HG03039 (cell line): ENCODE data around the gene OSBPL2.

Experiments
- ATAC-seq: cut with Tn5 transposase; IDR thresholded peaks from one replicate; pipeline ENCODE4 v1.9.1; 2021; ENCODE audit warnings: mild to moderate bottlenecking, moderate library complexity; ENCODE audit not compliant: unreplicated experiment

OSBPL2 gene

DNA sequence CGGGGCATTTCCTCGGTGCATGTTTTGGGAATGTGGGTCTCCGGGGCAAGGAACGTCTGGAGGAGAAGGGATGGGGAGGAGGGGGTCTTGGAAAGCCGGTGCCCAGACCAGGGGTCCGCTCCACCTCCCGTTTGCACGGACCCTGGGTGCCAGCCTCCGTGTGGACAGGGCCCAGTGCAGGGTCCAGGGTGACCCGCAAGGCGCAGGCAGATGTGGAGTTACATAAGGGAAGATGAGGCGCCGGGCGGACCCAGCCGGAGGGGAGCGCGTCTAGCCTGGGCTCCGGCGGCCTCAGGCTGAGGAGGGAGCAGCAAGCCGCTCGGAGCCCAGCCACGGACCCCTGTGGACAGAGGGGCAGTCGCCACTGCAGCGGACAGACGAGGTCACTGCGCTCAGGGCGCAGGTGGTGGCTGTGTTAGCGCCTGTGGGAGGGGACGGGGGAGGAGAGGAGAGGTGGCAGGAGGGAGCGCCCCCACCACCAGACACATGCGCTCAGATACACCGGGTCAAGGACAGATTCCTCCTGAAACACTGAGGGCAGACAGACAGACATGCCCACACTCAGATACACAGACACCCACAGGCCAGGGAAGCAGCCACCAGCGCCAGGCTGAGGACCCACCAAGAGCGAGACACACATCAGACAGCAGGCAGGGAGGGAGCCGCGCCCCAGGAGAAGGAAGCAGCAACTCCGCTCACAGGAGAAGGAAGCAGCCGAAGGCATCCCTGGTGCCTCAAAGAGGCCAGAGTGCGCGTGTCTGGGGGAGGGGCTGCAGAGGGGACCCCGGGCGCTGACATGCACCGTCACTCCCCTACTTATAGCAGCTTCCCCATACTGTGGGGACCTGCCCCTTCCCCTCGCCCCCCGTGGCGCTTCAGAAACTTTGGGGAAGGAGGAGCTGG lies 17.4 kb upstream of the OSBPL2 start:
- ATAC-seq = no peak

DNA sequence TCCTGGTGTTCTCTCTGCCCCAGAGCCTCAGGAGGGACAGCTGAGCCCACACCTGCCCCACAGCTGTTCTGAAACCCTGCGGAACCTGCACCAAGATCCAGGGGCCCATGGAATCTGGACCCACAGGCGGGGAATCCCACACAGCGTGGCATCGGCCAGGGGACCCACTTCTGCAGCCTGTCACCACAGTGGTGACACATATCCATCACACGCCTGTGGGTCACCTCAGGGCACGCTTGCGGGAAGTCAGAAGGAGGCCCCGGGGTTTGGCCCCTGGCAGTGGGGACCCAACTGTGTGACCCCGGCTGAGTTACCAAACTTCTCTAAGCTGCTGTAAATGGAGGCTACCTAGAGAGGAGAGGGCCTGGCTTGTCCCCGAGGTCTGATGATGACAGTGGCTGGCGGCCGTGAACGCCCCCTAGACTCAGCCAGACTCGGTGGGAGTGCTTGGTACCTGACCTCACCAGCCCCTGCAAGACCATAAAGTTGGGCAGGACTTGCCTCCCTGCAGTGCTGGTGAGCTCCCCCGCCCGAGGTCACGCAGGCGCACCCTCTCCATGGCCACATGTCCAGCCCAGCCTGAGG lies 16.0 kb upstream of the OSBPL2 start:
- ATAC-seq = no peak

DNA sequence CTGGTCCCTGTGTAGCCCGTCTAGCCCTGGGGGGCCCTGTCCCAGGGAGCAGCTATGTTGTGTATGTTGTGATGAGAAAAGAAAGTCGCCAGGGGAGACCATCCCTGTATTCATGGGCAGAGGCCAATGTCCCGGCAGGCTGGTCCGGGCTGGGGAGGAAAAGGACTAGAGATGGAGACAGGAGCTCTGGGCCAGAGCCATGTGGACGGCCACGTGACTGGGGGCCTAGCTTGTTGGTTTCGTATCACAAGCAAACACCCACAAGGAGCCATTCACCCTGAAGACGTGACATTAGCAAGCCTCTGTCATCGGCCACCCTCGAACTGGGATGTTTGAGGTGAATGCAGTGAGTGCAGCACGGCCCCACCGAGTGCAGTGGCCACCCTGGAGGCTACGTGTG lies 15.3 kb upstream of the OSBPL2 start:
- no peak for ATAC-seq

DNA sequence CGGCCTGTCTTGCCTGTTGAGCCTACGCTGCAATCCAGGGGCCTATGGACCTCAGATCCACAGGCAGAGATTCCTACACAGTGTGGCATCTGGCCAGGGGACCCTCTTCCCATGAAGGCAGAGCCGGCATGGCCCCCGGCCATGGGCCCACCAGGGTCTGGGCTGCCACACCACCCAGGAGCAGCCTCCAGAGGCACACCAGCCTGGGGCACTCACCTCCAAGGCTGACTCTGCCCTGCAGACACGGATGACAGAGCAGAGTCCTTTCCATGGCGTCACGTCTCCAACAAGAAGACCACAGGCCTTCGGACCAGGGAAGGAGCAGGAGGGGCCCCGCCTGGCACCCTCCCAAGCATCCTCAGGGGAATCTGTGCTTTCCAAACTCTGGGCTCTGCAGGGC lies 14.8 kb upstream of the OSBPL2 start:
- ATAC-seq = no peak

DNA sequence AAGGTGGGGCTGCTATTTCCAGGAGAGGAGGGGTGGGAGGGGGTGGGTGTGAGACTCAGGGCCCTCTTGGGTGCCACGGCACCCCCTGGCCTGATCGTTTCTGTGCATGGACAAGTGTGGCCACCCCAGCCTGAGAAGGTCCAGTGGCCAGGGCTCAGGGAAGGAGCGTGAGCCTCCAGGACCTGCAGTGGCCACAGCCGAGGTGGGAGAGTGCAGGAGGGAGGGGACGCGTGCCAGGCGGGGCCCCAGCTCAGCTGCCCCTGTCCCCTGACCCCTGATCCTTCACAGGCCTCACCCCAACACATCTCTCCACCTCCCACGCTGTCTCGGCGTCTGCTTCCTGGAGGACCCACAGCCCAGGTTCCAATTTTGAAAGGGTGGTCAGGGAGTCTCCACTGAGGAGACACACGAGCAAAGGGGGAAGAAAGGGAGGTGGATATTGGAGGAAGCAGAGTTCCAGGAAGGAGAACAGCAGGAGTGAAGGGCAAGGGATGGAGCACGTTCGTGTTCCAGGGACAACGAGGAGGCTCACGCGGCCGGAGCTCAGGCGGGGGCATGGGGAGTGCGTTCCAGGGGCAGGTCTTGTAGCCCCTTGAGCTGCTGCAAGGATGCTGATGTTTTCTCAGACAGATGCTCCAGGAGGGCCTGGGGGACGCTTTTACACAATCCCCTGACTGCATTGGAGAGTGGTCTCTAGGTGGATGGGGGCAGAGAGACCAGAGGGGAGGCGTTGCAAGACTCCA lies 14.0 kb upstream of the OSBPL2 start:
- no peak for ATAC-seq

DNA sequence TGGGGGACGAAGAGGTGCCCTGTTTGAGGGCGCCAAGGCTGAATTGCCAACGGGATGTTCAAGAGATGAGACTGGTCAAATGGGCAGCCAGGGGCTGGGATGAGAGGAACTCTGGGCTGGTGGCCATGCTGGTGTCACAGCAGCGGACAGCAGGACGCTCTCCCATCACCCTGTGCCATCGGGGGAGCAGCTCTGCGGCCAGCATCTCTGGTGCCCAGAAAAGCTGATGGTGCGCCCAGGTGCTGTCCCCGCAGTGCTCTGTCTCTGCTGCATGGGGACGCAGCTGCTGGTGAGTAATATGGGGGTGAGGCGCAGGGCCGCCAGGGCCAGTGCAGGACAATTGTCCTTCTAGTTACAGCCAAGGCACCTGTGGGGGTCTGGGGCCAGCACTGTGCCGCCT lies 13.3 kb upstream of the OSBPL2 start:
- ATAC-seq = no peak

DNA sequence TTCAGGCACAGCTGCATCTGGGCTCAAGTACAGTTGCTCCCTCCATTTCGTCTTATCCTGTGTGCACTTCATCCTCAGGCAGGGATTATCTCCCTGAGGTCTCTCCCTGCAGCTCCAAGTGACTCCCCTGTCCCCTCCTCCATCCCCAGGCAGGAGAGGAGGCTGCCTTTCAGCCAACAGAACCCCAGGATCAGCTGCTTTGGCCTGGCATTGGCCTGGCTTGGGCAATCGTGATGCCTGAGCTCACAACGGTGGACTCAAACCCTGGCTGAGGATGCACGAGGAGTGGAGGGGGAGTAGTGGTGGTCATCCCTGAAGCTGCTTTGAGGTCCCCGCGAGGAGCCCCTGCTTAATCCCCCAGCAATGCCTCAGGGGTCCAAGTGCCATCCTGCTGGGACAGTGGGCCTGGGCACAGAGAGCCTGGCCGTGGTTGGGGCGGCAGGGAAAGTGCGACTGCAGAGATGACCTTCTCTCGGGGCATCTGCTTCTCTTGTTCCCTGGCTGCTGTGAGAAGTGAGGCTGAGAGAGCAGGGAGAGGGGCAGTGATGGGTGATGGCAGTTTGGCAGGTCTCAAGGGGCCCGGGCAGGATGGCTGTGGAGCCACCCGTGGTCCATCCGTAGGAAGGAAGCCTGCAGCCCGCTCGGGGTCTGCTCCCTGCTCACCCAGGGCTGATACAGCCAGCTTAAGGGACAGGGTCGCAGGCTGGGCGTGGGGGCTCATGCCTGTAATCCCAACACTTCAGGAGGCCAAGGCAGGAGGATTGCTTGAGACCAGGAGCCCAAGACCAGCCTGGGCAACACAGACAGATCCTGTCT lies 12.3 kb upstream of the OSBPL2 start:
- ATAC-seq = no peak

DNA sequence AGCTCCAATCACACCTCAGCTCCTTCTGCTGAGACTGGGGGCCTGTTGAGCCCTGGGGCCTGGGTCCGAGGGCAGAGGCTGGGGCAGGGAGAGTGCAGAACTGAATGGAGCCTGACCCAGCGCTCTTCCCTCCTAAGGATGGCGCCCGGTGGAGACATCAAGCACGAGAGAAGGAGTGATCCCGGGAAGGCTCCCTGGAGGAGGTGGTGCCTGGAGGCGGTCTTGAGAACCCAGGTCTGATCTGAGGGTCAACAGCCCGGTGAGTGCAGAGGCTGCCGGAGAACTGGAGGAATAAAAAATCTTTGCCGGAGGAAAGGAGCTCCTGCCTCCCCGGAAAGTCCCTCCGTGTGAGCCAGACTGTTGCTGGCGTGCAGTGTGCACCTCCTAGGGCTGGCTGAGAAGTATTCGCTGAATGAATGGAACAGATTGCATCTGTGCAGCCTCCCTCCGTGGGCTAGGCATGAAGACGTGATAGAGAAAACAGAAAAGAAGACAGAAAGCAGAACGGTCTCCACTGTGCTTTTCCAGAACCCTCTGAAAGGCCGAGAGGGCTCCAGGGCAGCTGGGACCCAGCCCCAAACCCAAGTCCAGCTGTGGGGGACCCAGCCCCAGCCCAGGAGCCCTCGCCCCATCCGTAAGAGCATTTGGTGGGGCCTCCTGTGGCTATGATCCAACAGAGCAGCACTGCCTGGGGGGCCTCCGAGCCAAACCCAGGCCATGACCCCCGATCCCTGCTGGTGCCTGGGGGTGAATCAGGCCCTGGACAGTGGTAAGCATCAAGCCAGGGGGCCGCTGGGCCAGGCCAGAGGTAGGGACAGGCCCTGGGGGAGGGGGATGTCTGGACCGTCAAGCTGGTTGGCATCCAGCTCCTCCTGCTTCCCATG lies 11.4 kb upstream of the OSBPL2 start:
- ATAC-seq = no peak

DNA sequence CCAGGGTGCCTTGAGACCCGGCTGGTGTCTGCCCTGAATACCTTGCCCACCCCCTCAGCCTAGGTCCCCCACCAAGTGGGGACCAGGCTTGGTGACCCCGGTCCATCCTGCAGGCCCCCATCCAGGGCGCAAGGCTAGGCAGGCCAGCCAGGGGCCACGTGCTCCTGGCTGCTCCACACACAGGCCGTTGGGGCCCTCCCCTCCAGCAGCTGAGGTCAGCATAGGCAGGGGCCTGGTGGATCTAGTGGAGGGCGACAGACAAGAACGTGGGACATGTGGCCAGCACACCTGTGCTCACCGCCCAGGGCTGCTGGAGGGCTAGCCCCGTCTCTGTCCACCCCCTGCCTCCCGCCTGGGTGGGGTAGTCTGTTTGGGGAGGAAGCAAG lies 10.7 kb upstream of the OSBPL2 start:
- ATAC-seq = no peak

DNA sequence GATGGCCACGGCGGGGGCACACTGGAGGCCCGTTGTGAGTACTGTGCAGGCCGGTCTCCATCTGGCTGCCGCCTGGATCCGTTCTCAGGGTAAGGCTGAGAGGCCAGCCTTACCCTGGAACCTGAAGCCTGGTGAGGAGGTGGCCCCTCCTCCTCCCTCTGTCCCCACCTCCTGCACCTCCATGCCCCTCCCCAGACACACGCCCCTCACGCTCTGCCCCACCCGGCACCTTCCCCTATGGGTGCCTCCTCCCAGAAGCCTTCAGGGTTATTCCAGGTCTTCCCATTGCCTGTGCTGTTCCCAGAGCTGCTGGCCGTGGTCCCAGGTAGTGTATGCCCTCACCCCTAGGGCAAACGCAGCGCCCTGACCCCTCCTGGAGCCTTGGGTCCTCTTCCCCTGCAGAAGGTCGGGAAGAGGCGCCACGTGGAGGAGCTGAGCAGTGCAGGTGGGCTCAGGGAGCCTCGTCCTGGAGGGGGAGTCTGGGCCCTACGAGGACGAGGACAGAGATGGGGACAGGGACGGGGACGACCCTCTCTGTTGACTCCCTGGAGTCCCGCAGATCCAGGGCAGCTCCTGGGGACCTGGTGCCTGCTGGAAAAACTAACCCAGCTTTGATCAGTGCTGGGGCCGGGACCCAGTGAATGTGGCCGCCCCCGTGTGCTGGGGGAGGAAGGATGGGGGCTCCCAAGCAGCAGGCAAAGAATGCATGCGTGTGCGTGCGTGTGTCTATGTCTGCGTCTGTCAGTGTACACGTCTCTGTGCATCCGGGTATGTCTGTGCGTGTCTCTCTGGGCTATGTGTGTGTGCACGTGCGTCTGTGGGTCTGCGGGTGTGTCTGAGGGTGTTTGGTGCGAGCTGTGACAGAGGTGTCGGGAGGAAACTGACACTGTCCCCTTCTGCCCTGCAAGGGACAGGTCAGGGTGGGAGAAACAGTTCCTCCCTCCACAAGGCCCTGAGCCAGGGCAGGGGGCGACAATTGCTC lies 10.1 kb upstream of the OSBPL2 start:
- no peak for ATAC-seq

DNA sequence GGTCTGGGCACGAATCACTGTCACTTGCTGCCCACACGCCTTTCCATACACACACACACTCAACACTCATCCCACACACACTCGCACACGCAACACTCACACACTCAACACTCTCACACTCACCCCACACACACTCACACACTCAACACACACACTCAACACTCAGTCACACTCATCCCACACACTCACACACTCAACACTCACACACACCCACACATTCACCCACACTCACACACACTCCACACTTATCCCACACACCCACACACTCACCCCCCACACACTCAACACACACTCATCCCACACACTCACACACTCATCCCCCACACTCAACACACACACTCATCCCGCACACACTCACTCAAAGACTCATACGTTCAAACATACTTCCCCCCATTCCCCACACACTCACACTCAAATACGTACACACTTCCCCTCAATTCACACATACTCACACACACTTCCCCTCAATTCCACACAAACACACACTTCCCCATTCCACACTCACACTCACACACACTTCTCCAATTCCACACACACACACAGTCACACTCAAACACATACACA lies 9.3 kb upstream of the OSBPL2 start:
- ATAC-seq = no peak

DNA sequence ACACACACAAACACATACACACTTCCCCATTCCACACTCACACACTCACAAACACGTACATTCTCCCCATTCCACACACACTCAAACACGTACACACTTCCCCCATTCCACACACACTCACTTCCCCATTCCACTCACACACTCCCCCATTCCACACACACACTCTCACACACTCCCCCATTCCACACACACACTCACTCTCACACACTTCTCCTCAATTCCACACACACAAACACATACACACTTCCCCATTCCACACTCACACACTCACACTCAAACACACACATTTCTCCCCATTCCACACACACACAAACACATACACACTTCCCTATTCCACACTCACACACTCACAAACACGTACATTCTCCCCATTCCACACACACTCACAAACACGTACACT lies 8.7 kb upstream of the OSBPL2 start:
- no peak for ATAC-seq

DNA sequence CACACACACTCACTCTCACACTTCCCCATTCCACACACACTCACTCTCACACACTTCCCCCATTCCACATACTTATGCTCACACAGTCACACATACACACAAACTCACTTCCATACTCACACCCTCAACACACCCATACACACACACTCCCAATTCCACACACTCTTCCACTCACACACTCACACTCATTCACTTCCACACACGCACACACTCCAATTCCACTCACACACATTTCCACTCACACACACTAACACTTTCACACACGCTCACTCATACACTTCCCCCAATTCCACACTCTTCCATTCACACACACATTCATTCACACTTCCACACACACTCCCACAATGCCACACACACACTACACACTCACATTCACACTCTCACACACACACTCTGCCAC lies 8.0 kb upstream of the OSBPL2 start:
- ATAC-seq = no peak

DNA sequence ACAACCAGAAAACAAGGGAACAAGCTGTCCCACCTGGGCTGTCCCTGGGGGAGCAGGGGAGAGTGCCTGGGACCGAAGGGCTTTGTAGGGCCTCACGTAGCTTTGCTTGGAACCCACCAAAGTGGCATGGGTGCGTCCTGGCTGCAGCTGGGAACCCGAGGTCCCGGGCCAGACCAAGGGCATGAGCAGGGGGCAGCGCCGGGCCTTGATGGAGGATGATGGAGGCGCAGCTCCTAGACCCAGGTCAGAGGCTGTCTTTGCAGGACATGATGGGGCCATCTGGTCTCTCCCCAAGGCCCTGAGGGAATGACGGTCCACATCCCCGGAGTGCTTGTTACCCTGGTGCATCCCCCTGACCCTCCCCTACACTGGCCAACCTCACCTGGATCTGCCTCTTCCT lies 7.6 kb upstream of the OSBPL2 start:
- no peak for ATAC-seq

DNA sequence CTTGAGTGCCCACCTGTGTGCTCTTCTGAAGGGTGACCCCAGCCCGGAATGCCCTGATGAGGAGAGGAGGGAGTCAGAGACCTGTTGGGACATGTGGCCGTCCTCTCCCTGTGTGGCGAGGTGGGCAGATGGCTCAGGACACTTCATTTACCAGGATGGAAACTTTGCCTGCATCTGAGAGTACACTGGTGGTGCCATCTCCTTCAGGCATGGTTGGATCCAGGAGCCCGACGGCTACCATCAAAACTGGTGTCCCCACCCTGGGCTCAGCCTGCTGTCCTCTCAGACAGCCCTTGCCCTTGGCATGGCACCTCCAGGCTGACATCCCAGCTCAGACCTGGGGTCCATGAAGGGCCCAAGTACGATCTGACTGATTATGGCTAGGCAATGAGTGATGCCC lies 7.0 kb upstream of the OSBPL2 start:
- ATAC-seq = no peak

DNA sequence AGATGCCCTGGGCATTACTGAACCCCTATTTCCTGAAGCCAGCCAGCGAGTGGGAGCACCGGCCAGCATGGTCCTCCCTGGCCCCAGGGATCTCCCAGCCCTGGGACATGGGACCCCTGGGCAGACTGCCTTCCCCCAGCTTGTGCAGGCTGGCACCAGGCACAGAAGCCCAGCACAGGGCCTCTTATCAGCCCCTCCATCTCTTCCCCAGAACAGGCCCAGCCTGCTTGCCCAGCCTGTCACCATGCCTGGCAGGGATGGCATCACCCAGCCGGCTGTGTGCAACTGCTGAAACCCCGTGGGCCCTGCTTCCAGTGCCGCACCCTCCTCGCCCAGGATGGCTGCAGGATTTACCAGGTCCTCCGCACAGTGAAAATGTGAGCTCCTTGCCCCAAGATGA lies 6.1 kb upstream of the OSBPL2 start:
- ATAC-seq = no peak

DNA sequence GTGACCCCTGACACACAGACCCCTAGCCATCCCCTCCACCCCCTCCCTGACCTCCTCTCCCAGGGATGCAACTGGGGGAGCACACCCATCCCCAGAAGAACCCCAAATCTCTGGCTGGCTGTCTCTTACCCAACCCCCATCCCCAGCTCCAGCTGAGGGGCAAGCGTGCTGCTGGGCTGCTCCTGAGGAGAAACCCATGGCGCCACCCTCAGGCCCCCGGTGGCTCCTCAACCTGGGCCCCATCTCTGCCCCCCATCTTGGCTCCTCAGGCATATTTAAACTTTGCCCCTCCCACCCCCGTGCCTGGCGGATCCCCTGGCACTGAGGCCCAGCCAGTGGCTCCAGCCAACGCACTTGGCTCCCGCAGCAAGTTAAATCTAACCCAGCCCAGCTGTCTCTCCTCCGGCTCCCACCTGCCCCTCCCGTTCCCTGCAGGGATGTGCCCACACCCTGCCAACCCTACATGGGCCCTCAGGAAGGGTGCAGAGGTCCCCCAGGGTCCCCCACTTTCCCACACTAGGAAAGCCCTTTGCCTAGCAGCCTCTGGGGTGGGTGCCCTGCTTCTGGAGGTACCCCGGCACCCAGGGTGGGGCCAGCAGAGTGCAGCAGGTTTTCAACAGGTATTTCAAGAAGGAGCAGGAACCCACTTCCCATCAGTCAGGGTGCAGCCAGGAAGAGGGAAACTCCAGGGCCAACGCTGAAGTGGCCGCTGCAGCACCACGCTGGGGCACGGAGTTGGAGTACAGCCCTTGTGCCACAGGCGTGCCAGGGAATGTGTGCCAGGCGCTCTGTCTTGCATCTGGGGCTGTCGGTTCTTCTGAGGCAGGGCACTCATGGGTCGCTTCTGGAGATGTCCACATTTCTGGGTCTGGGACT lies 5.3 kb upstream of the OSBPL2 start:
- no peak for ATAC-seq

DNA sequence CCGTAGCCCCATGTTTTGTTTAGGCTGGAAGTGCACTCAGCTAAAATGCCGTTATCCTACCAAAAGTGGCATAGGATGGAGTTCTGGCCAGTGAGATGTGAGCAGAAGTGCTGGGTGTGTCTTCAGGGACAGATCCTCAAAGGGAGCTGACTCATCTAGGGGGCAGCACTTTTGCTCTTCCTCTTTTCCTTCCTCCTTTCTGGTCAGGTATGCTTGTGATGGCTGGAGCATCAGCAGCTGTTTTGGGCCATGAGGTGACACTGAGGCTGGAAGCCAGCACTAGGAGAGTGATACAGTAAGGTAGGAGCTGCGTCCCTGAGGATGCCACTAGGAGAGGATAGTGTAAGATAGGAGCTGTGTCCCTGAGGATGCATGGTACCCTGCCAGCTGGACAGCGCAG lies 4.6 kb upstream of the OSBPL2 start:
- no peak for ATAC-seq
